ENCODE results near the gene IFNA13. TPM values are rescaled to one million over a fixed set of nuclear protein-coding genes. Genes with fewer than 3 reads are reported as not detected.

The IFNA13 gene
- polyA plus RNA-seq, 4 donors, result not detected

- no peak for DNase-seq (ENCODE audit: low read depth in 4 of 4, low spot score in 2 of 4)
Measured at GRCh38 chr9:21362287-21362686, 5.6 kb downstream of the IFNA13 start.

- no peak for DNase-seq (ENCODE audit: low read depth in 4 of 4, low spot score in 2 of 4)
Measured at GRCh38 chr9:21357479-21358460, 10.1 kb downstream of the IFNA13 start.

GRCh38 chr9:21350787-21351186 is 17.1 kb downstream of the IFNA13 start, which contains the start of gene IFNA6:
Gene IFNA6, minus strand, starts transcription at chr9:21350887. Its CDS starts 0 bp downstream, at chr9:21350887.
- DNase-seq (ENCODE audit: low read depth in 4 of 4, low spot score in 2 of 4), result no peak

- no peak for DNase-seq (ENCODE audit: low read depth in 4 of 4, low spot score in 2 of 4)
Measured at GRCh38 chr9:21348430-21348970, 19.4 kb downstream of the IFNA13 start.

DNA sequence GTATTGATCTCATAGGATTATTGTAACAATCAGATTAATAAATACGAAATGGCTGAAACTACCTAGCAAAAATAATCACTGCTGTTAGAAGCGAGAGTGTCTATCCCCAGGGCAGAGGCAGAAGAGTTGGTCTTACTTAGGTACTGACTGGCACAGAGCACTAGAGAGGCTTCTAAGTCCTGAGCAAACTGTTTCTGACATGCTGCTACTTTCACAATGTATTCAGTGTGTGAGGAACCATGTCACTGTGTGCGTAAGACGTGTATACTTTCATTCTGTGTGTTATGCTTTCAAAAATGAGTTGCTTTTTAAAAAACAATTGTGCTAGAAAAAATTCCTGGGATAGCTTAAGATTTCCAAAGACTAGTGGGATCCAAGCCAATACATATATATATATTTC is 27.1 kb downstream of the IFNA13 start:
- DNase-seq (ENCODE audit: low read depth in 4 of 4, low spot score in 2 of 4), result no peak

GRCh38 chr9:21336457-21336856 is 31.4 kb downstream of the IFNA13 start:
- DNase-seq (ENCODE audit: low read depth in 4 of 4, low spot score in 2 of 4), result no peak

DNA sequence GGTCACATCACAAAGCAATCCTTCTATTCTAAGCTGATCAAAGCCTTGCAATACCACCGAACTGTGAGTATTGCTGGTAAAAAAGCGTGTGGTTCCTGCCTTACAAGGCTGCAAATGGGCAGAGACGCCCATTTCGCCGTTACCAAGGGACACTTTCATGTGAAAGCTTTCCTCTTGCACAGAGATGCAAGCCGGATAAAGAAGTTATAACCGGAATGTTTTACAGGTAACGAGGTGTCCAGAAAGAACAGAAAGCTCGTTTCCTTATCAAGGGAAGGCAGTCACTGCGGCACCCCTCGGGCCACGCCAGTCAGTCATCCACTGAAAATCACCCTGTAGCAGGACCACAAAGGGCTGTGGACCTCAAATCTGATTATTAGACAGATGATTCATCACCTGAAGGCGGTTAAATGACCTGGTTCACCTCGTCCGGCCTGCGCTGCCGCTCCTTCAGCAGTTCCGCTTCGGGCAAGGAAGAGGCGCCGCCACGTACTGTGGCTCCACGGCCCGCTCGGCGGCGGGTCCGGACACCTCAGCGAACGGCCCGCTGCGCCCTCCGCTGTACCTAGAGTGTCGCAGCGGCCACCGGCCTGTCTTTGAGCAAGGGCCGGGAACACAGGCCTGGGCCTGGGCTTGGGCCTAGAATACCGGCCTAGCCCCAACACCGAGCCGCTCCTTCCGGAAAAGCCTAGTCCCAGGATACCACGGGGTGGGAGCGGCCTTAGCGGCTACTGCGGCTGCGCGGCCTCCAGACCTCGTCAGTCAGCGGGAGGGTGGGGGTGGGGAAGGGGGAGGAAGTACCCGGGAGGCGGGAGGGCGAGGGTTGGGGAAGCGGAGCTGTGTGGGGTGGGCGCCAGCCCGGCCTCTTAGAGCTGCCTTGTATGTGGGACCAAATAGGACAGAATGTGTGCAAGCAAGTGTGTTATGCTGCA is 32.9 kb downstream of the IFNA13 start, which contains the start of gene KLHL9:
TSS of gene KLHL9 (minus strand) at position 704 of the 932 bp plus-strand sequence. CDS start at position 159, 545 bp downstream.
- DNase-seq (ENCODE audit: low read depth in 4 of 4, low spot score in 2 of 4), result peak; percentile 74 to 90 (median 80)

GRCh38 chr9:21333226-21333625 is 34.6 kb downstream of the IFNA13 start:
- no peak for DNase-seq (ENCODE audit: low read depth in 4 of 4, low spot score in 2 of 4)

- no peak for DNase-seq (ENCODE audit: low read depth in 4 of 4, low spot score in 2 of 4)
Measured at GRCh38 chr9:21331676-21332402, 36.0 kb downstream of the IFNA13 start.

DNA sequence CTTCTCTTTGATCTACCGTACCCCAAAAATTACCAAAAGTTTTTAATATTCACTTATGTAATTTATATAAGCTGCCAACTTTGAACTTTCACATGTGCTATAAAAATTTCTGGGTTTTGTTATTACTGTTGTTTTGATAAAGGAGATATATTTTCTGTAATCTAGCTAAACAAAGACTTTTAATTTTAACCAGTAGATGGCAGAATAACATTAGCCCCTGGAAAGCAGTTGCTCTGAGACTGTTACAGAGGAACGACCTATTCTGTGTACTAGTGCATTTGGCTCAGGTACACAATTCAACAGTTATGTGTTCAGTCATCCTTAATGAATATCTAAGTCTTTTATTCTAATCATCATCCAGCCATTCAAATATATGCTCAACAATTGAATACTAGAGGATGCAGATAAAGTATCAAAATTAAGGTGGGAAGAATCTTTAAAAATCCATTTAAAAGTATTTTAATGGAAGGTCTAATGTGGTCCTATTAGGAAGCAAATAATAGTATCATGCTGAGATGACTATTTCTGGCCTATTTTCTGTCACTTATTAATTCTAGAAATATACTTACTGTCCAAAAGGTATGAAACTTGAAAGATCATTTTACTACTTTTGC is 41.2 kb downstream of the IFNA13 start:
- DNase-seq (ENCODE audit: low read depth in 4 of 4, low spot score in 2 of 4), result no peak

DNA sequence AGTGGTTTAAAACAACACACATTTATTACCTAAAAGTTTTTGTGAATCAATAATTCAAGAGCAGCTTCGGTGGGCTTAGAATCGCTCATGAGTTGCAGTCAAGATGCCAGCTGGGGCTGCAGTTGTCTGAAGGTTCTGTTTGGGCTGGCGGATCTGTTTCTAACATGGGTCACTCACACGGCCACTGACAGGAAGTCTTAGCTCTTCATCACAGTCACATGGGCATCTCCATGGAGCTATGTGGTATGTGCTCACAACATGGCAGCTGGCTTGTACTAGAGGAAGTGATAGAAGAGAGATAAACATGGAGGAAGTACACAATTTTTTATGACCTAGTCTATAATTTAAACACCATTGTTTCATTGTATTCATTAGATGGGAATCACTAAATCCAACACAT is 43.8 kb downstream of the IFNA13 start:
- no peak for DNase-seq (ENCODE audit: low read depth in 4 of 4, low spot score in 2 of 4)

GRCh38 chr9:21322911-21323461 is 44.9 kb downstream of the IFNA13 start:
- no peak for DNase-seq (ENCODE audit: low read depth in 4 of 4, low spot score in 2 of 4)

GRCh38 chr9:21320465-21320864 is 47.4 kb downstream of the IFNA13 start:
- no peak for DNase-seq (ENCODE audit: low read depth in 4 of 4, low spot score in 2 of 4)

DNA sequence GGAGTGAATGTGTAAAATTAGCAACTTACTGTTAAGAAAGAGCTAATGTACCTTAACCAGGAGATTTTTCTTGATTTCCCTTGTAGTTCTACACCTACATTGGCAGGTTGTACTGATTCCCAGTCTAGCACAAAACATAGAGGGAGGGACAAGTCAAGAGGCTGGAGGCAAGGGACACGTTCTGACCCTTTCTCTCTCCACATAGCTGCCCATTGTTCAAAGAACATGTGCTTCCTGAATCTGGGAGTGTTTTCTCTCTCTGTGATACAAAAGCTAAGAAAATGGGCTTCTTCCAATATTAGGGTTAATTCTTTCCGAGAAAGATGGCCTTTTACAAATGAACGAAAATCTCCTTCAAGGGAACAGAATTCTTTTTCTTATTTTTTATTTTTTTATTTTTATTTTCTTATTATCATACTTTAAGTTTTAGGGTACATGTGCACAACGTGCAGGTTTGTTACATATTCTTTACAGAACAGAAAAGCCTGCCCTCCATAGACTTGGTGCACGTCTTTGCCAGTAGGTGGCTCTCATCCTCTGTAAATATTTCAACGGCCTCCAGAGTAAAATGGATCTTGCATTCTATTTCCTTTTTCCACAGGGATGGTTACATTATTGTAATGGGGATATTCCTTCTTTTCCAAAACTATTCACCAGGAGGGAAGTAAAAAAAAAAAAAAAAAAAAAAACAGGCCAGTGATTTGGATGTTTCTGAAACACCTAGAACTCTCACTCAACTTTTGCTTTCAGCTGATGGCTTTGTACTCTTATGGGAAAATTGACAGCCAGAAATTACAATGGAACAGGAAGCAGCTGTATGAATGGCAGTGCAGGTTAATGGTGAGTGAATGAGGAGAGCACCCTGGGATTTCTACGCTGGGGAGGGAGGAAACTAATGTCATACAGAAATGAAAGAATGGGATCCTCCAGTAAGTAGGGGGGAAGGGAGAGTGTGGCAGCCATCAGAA is 49.6 kb downstream of the IFNA13 start:
- DNase-seq (ENCODE audit: low read depth in 4 of 4, low spot score in 2 of 4), result no peak
